ENCODE data around the gene GATB.

The GATB gene

DNA sequence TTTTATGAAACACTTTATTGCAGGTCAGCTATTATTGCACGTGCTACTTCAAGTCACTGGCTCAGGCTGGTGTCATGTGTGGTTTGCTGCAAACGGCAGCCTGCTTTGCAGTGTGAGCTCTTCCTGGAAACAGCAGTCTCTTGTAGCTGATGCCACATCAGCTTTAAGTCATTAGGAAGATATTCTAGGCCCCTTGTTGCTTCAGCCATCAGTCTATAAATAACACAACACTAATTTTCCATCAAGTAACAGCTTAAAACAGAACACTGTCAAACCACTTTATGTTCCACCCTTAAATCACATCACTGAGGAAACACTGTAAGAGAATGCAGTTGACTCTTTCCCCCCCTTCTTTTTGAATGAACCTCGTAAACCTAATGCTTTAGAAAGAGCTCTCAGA is 93.8 kb downstream of the GATB start:
- Histone ChIP-seq H3K27ac (replicated peaks) (no peak overlapping the region), H3K4me3 (replicated peaks; ENCODE audit: insufficient read depth, low read length) (no peak overlapping the region), H3K27me3 (ENCODE audit: insufficient read depth, poor library complexity, severe bottlenecking) (no peaks in the 10 kb centered on the region)
- DNase-seq (ENCODE audit: low read depth in 1 of 2, low spot score in 1 of 2) = peak in 1 of 2 experiments; percentile 7
- TF ChIP-seq, protein P1, sequence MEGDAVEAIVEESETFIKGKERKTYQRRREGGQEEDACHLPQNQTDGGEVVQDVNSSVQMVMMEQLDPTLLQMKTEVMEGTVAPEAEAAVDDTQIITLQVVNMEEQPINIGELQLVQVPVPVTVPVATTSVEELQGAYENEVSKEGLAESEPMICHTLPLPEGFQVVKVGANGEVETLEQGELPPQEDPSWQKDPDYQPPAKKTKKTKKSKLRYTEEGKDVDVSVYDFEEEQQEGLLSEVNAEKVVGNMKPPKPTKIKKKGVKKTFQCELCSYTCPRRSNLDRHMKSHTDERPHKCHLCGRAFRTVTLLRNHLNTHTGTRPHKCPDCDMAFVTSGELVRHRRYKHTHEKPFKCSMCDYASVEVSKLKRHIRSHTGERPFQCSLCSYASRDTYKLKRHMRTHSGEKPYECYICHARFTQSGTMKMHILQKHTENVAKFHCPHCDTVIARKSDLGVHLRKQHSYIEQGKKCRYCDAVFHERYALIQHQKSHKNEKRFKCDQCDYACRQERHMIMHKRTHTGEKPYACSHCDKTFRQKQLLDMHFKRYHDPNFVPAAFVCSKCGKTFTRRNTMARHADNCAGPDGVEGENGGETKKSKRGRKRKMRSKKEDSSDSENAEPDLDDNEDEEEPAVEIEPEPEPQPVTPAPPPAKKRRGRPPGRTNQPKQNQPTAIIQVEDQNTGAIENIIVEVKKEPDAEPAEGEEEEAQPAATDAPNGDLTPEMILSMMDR (IDR thresholded peaks at IDR 0.05; ENCODE audit: insufficient read depth, low read length) = no peak
- TF ChIP-seq POLR2AphosphoS5 (IDR thresholded peaks at IDR 0.05; ENCODE audit: low read depth) (no peak), SPI1 (IDR thresholded peaks at IDR 0.05; ENCODE audit: borderline replicate concordance, low read depth) (no peak), GABPA (IDR thresholded peaks at IDR 0.05; ENCODE audit: low read depth) (no peak), REST (IDR thresholded peaks at IDR 0.05; ENCODE audit: insufficient replicate concordance, low read depth) (no peak)

DNA sequence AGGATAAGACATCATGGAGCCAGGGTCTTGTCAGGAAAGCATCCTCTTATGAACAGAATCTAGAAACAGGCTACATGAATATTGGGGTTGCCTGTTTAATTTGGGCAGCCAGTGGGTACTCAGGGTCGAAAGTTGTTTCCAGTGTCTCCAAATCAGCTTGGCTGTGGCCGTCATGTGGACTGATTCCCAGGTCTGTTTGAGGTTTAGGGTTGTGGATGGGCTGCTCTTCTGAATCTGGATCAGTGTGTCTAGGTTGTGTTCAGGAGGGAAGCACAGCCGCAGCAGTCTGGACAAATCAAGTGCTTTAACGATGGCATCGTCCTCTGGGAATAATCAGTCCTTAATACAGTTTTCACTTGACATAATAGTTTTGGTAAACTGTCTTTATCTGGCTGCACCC is 94.3 kb downstream of the GATB start:
- TF ChIP-seq, protein P1 (IDR thresholded peaks at IDR 0.05; ENCODE audit: insufficient read depth, low read length) = no peak
- TF ChIP-seq GABPA (IDR thresholded peaks at IDR 0.05; ENCODE audit: low read depth) (no peak), SPI1 (IDR thresholded peaks at IDR 0.05; ENCODE audit: borderline replicate concordance, low read depth) (no peak), REST (IDR thresholded peaks at IDR 0.05; ENCODE audit: insufficient replicate concordance, low read depth) (no peak), POLR2AphosphoS5 (IDR thresholded peaks at IDR 0.05; ENCODE audit: low read depth) (no peak)
- no peaks in the 10 kb centered on the region for H3K27me3 ChIP-seq (ENCODE audit: insufficient read depth, poor library complexity, severe bottlenecking)
- H3K4me3 ChIP-seq (replicated peaks; ENCODE audit: insufficient read depth, low read length) = no peak overlapping the region
- no peak for DNase-seq (ENCODE audit: low read depth in 1 of 2, low spot score in 1 of 2)
- H3K27ac ChIP-seq (replicated peaks) = no peak overlapping the region

GRCh38 chr4:151665785-151666127 is 95.1 kb downstream of the GATB start:
- no peak for DNase-seq (ENCODE audit: low read depth in 1 of 2, low spot score in 1 of 2)
- Histone ChIP-seq H3K4me3 (replicated peaks; ENCODE audit: insufficient read depth, low read length) (no peak overlapping the region), H3K27ac (replicated peaks) (no peak overlapping the region), H3K27me3 (ENCODE audit: insufficient read depth, poor library complexity, severe bottlenecking) (no peaks in the 10 kb centered on the region)
- TF ChIP-seq GABPA (IDR thresholded peaks at IDR 0.05; ENCODE audit: low read depth) = no peak
- TF ChIP-seq, protein P1 (IDR thresholded peaks at IDR 0.05; ENCODE audit: insufficient read depth, low read length) = no peak
- no peak for TF ChIP-seq SPI1 (IDR thresholded peaks at IDR 0.05; ENCODE audit: borderline replicate concordance, low read depth)
- TF ChIP-seq REST (IDR thresholded peaks at IDR 0.05; ENCODE audit: insufficient replicate concordance, low read depth) = no peak
- no peak for TF ChIP-seq POLR2AphosphoS5 (IDR thresholded peaks at IDR 0.05; ENCODE audit: low read depth)

Data from HL-60 (cell line).